ENCODE results near the gene MYCBPAP. TPM values are rescaled to one million over a fixed set of nuclear protein-coding genes. Genes with fewer than 3 reads are reported as not detected.

Gene MYCBPAP
- total RNA-seq, 4 donors from 2014 or later: not detected

DNA sequence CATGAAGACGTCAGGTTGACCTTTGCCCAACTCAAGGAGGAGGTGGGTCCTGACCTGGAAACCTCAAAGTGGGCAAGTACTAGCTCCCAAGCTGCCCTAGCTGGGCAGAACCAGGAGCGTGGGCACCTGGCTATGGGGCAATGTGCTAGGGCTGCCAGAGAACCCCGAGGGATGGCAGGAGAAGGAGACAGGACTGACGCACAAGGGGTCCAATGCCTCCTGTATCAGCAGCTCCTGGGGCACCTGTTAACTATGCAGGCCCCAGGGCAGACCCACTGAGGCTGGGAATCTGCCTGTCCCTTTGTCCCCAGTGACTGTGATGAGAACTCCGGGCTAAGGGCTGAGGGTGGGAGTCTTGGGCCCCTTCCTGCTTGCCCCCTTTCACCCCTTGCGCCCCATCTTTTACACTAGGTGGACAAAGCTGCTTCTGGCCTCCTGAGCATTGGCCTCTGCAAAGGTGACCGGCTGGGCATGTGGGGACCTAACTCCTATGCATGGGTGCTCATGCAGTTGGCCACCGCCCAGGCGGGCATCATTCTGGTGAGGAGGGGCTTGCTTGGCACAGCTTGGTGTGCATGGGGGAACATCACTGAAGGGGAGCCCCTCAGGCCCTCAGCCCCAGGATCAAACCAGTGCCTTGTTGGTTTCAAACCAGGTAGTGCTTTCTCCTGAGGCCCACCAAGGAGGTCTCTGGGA lies 47.3 kb upstream of the MYCBPAP start:
- no peaks in the 10 kb centered on the region for H3K27me3 ChIP-seq
- intact Hi-C loops (cut with DNase I; ENCODE audit: low total_unique reads): no loop called here
- no peak for ATAC-seq

GRCh38 chr17:50461550-50462132 lies 46.6 kb upstream of the MYCBPAP start:
- in situ Hi-C loops (cut with MboI; ENCODE audit: low sequenced_read_pairs in 4 of 4): no loop called here
- ATAC-seq: no peak
- H3K36me3 ChIP-seq: no peaks in the 10 kb centered on the region
- H3K4me3 ChIP-seq: no peak overlapping the region
- H3K9me3 ChIP-seq: no peaks in the 10 kb centered on the region
- peaks cover 6% of the 10 kb centered on the region in 2 donors for H3K4me1 ChIP-seq
- no peaks in the 10 kb centered on the region for H3K27me3 ChIP-seq
- DNase-seq: no peak
- intact Hi-C loops (cut with DNase I; ENCODE audit: low total_unique reads): no loop called here
- H3K27ac ChIP-seq: no peak overlapping the region
- TF ChIP-seq CTCF (IDR thresholded peaks at IDR 0.05 in 4 of 5, conservative IDR thresholded peaks at IDR 0.05 in 1 of 5) (no peak), POLR2A (IDR thresholded peaks at IDR 0.05) (no peak)

More for the DNA sequence above, 47.3 kb upstream of the MYCBPAP start:
- no peak overlapping the region for H3K4me3 ChIP-seq
- H3K4me1 ChIP-seq: peaks cover under 1 to 4% of the 10 kb centered on the region in 2 donors
- no peaks in the 10 kb centered on the region for H3K9me3 ChIP-seq
- H3K27ac ChIP-seq: no peak overlapping the region
- no peak for TF ChIP-seq CTCF (IDR thresholded peaks at IDR 0.05 in 4 of 5, conservative IDR thresholded peaks at IDR 0.05 in 1 of 5)
- TF ChIP-seq POLR2A (IDR thresholded peaks at IDR 0.05): no peak
- in situ Hi-C loops (cut with MboI; ENCODE audit: low sequenced_read_pairs in 4 of 4): no loop called here
- no peaks in the 10 kb centered on the region for H3K36me3 ChIP-seq
- no peak for DNase-seq

GRCh38 chr17:50462446-50462845 lies 45.8 kb upstream of the MYCBPAP start:
- DNase-seq: no peak
- Histone ChIP-seq H3K9me3 (no peaks in the 10 kb centered on the region), H3K27ac (no peak overlapping the region), H3K4me1 (peaks cover 6 to 8% of the 10 kb centered on the region in 2 donors), H3K4me3 (no peak overlapping the region), H3K27me3 (no peaks in the 10 kb centered on the region), H3K36me3 (no peaks in the 10 kb centered on the region)
- intact Hi-C loops (cut with DNase I; ENCODE audit: low total_unique reads): no loop called here
- ATAC-seq: no peak
- in situ Hi-C loops (cut with MboI; ENCODE audit: low sequenced_read_pairs in 4 of 4): no loop called here
- TF ChIP-seq CTCF (IDR thresholded peaks at IDR 0.05 in 4 of 5, conservative IDR thresholded peaks at IDR 0.05 in 1 of 5): no peak
- TF ChIP-seq POLR2A (IDR thresholded peaks at IDR 0.05): no peak

DNA sequence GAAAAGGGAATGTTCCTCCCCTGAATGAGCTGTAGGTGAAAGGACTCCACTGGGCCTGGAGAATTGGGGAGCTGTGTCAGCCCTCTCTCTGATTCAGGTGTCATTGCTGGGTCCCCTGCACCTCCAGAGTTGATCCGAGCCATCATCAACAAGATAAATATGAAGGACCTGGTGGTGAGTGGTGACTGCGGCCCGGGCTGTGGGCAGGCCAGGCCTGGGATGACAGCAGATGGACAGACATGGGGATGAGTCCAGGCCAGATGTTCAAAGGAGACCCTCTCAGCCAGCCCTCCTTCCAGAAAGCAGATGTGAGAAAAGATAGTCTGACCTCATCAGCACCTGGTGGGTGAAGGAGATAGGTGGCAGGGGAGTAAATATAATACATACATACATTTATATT lies 44.1 kb upstream of the MYCBPAP start:
- intact Hi-C loops (cut with DNase I; ENCODE audit: low total_unique reads): no loop called here
- TF ChIP-seq POLR2A (IDR thresholded peaks at IDR 0.05) (no peak), CTCF (IDR thresholded peaks at IDR 0.05 in 4 of 5, conservative IDR thresholded peaks at IDR 0.05 in 1 of 5) (no peak)
- Histone ChIP-seq H3K9me3 (no peaks in the 10 kb centered on the region), H3K36me3 (no peaks in the 10 kb centered on the region), H3K4me1 (peaks cover 15 to 16% of the 10 kb centered on the region in 2 donors), H3K27me3 (no peaks in the 10 kb centered on the region), H3K27ac (no peak overlapping the region), H3K4me3 (no peak overlapping the region)
- no peak for DNase-seq
- in situ Hi-C loops (cut with MboI; ENCODE audit: low sequenced_read_pairs in 4 of 4): no loop called here
- no peak for ATAC-seq
